ENCODE measurements around the gene QDPR.

The QDPR gene

DNA sequence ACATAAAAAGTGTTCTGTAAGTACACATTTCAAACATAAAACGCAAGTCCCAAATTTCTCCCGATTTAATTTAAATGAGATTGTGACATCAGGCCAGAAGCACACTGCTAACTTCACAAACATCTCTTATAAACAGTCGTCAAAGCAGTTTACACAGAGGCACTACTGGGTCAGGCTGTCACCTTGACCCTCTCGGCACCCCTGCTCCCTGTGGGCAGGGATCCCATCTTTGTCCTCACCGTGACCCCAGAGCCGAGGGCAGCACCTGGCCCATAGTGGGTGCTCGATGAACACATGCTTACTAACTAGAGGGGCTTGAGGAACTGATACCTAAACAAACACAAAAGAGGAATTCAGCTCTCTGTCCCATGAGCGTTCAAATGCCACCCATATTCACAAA is 22.2 kb downstream of the QDPR start:
- DNase-seq: no peak

GRCh38 chr4:17489123-17489522 is 22.8 kb downstream of the QDPR start:
- no peak for DNase-seq

DNA sequence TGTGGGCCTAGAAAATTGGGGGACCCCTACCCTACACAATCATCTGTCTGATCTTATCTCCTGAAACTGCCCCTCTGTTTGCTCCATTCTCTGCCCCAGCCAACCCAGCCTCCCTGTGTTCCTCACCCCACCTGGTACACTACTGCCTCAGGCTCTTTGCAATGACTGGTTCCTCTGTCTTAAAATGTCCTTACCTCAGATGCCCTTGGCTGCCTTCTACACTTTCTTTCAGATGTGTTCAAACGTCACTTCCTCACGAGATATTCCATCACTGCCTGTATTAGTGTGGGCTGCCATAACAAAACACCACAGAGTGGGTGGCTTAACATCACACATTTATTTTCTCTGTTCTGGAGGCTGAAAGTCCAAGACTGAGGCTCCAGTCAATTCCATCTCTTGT is 29.2 kb downstream of the QDPR start:
- no peak for DNase-seq

GRCh38 chr4:17480955-17481354 is 30.9 kb downstream of the QDPR start:
- DNase-seq: no peak

DNA sequence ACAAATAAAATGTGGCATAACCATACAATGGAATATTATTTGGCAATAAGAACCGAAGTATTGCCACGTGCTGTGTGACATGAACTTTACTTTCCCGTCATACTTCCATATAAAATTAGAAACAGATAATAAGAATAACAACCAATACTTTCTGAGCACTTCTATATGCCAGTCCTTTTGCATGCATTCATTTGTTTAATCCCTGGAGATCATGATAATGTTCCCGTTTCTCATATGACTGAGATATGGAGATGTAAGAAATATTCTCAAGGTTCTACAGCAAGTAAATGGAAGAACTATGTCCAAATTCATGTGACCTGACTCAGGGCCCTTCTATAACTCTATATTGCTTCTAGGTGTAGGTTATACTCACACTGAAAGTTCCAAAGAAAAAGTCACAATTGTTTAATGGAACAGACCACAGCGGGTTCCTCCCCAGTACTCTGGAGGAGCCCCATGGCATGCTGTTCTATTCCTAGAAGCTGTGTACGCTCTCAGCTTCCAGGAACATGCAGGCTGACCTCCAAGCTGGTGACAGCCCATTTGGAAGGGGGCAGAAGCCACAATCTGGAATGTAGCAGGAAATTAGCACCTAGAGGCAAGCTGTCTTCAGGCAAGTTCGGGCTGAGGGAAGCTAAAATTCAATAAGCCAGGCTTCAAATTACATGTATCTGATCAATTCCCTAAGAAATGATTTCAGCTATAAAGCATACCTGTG is 31.5 kb downstream of the QDPR start:
- DNase-seq: no peak

- DNase-seq: no peak
These were observed 34.0 kb downstream of the QDPR start for GRCh38 chr4:17477774-17478472.

DNA sequence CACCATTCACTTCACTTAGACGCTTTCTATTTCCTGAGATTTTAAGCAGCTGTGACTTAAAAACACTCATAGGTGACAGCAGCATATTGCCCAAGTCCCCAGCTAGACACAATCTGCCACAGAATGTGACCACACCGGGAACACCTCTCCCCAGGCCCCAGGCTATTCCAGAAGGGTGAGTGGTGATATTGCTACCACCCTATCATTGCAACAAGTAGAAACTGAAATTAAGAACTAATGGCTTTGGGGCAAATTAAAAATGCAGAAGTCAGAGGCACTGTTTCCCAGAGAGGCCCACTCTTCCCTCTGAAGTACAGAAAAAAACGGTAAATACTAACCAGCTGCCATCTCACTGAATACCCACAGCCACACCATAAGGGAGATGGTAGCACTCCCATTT is 35.0 kb downstream of the QDPR start:
- DNase-seq: no peak

DNA sequence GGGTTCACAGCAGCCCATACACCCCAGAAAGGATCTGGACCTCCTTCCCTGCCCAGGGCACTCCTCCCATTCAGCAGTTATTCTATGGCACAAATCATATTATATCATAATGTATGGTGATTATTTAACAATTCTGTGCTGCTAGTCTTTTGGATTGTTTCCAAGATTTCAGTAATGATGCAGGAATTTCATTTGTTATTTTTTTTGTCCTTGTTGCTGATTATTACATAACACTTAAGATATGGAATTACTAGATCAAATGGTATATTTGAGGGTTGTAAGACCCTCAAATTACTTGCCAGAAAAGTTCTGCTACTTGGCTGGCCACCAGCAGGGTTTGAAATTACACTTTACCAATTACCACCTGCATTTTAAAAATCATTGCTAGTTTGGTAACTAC is 36.4 kb downstream of the QDPR start:
- peak; percentile 43 for DNase-seq

GRCh38 chr4:17469931-17470674 is 41.8 kb downstream of the QDPR start:
- no peak for DNase-seq

GRCh38 chr4:17468619-17469221 is 43.2 kb downstream of the QDPR start:
- peak; percentile 51 for DNase-seq

GRCh38 chr4:17463606-17464005 is 48.3 kb downstream of the QDPR start:
- no peak for DNase-seq

DNA sequence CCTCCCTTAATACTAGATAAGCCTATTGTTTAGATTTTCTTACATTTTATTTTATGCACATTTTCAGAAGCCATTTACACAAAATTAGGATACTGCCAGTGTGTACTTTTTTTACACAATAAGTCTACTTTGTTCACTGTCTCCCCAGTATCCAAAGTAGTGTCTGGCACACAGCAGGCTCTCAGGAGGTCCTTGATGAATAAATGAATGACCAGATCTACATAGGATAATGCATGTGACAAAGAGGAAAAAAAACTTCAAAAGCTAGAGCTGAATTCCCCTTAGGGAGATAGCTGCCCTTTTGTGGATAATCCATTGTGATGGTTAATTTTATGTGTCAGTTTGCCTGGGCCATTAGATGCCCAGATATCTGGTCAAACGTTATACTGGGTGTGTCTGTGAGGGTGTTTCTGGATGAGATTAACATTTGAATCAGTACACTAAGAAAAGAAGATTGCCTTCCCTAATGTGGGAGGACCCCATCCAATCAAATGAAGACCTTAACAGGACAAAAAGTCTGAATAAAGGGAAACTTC is 61.6 kb downstream of the QDPR start:
- DNase-seq: no peak

- peak; percentile 75 for DNase-seq
These were observed 63.2 kb downstream of the QDPR start for GRCh38 chr4:17448689-17449088.

- DNase-seq: peak; percentile 77
These were observed 64.1 kb downstream of the QDPR start for GRCh38 chr4:17447675-17448298.

- DNase-seq: peak; percentile 81
These were observed 64.8 kb downstream of the QDPR start for GRCh38 chr4:17447056-17447455.

- peak; percentile 50 for DNase-seq
These were observed 69.4 kb downstream of the QDPR start for GRCh38 chr4:17442477-17442876.

DNA sequence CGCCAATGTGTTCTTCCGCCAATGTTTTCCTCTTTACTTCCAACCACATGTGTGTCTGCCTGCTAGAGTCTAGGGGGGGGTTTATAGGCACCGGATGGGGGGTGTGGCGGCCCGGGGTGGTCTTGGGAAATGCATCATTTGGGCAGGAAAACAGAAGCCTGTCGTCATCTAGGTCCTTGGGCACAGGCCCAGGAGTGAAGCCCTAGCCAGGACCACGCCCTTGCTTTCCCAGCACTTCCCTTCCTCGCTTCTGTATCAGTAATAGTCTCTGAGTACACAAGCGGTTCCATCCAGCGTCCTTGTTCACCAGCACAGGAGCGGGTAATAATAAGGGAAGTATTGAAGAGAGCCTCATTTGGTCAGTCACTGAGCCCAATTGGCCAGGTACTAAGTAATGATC is 74.5 kb downstream of the QDPR start:
- no peak for DNase-seq

DNA sequence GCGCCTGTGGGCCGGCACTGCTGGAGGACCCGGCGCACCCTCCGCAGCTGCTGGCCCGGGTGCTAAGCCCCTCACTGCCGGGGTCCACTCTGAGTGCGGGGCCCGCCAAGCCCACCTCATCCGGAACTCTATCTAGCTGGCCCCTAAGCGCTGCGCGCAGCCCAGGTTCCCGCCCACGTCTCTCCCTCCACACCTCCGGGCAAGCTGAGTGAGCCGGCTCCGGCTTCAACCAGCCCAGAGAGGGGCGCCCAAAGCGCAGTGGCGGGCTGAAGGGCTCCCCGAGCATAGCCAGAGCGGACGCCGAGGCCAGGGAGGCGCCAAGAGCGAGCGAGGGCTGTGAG is 75.2 kb downstream of the QDPR start:
- no peak for DNase-seq
